NCI-H2029 (cell line): ENCODE measurements around the gene MPV17.
"Not testable (repeated sequence)": the region's sequence is repeated elsewhere in the genome, so short reads cannot be mapped to it uniquely, and the experiment has no call there.

Source experiments
- DNase-seq: peaks from one replicate; lab custom pipeline; 2025; lab: John Stamatoyannopoulos, UW

MPV17 gene

GRCh38 chr2:27322766-27323595, at the start of gene MPV17:
Gene MPV17, minus strand, starts transcription at chr2:27323097. Its CDS starts 580 bp downstream, at chr2:27322517.
- peak; percentile 89 for DNase-seq

DNA sequence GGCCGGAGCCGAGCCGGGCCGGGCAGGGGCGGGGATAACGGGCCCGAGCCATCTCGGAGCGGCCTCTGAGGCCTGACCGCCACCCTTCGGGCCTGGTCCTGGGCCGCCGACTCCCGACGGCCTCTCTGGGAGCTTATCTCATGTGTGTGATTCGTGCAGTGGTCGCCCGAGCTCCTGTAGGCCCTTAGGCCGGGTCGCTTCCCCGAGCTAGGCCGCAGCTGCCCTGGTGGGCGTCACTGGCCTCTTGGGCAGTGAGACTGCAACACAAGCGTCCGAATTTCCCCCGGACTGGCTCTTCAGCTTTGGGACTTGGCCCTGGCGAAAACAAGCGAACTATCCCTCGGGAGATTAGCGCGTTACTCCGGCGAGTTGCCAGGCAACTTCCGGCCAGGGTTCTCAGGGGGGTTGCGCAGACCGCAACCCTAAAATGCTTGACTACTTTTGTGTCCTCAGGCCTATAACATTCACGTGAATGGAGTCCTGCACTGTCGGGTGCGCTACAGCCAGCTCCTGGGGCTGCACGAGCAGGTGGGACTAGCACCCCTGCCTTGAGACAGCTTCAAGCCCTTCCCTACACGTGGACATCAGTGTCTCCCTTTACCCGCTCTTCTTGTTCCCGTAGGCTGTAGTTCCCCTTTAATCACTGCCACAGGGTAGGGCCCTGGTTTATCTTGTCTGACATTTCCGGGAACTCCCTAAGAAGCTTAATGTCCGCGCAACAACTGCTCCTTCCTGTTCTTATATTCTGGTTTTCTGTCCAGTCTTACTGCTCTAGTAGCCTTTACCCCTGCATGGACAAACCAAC, 48.1 kb upstream of the MPV17 start:
- DNase-seq, result no peak

GRCh38 chr2:27370026-27370815, 47.3 kb upstream of the MPV17 start, which contains the start of the genes EIF2B4 and SNX17:
Gene EIF2B4, minus strand, starts transcription at chr2:27370338. Its CDS starts 24 bp downstream, at chr2:27370314.
Gene SNX17, plus strand, starts transcription at chr2:27370616. Its CDS starts 128 bp downstream, at chr2:27370744.
- peak; percentile 96 for DNase-seq

- peak; percentile 43 for DNase-seq
These were observed 46.7 kb upstream of the MPV17 start for GRCh38 chr2:27369471-27370025.

- no peak for DNase-seq
These were observed 41.0 kb upstream of the MPV17 start for GRCh38 chr2:27363933-27364332.

DNA sequence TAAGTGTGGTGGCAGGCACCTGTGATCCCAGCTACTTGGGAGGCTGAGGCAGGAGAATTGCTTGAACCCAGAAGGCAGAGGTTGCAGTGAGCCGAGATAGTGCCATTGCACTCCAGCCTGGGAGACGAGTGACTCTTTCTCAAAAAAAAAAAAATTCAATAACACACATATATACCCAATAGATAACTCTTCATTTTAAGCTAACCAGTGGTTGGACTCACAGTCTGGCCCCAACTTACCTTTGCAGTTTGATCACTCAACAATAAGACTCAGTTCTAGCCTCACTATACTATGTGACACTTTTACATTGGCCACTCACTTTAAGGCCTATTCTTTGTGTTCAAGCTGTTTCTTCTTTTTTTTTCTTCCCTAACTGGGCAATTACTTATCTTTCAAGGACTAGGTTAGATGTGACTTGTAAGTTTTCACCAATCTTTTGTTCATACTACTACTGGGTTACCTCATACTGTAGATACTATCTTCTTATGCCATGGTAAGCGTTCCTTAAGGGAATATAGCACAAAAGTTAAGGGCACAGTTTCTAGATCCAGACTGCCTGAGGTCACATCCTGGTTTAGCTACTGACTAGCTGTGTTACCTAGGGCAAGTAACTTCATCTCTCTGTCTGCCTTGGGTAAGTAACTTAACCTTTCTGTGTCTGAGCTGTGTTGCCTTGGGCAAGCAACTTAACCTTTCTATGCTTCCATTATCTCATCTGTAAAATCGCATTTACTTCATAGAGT, 40.0 kb upstream of the MPV17 start:
- no peak for DNase-seq

DNA sequence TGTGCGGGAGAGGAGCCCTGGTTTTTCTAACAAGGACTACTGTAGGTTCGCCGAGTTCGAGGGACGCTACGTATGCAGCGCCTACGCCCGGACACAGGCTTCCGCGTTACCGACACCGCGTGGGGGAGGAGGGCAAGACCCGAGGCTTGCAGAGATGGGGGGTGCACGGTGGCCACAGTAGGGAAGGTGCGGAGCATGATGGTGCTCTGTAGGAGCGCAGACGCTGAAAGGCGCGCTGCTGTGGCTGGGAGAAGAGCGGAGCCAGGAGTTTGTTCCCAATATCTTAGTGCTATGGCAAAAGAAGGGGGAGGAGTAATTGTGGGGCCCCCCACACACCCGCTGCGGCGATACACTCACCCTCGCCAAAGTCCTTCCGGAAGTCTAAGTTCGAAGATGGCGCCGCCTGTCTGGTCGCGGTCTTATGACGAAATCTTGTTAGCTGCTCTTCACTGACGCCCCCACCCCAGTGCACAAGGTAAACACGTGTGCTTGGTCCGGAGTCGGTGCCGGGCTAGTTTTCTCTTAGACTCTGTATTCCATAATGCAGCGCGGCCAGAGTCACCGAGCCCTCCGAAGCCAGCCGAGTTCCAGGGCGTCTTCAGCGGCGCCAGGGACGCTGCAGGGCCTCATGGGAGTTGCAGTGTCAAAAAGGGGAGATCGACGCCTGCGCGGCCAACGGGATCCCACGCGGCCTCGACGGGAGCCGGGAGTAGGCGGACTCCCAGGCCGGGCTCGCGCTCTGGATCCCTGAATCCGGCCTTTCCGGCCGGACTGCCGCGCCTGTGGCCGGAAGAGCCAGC, 33.7 kb upstream of the MPV17 start, which contains the start of gene GTF3C2:
TSS of gene GTF3C2 (minus strand) at position 383 of the 800 bp plus-strand sequence. CDS start 13,210 bp downstream, outside the sequence.
- peak; percentile 88 for DNase-seq

DNA sequence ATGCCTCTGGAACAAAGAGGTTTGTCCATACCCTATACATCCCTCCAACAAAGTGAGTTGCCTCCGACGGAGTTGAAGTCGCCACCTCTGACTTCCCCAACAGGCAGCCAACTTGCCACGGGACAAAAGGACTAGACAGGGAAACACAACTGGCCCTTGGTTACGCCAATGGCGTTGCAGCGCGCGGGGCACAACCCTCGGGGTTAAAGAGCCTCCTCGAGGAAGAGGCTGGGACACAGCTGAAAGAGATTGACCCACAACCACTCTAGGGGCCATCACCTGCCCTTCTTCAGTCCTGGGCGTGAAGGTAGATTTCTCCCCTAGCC, 33.1 kb upstream of the MPV17 start:
- DNase-seq, result peak; percentile 29

DNA sequence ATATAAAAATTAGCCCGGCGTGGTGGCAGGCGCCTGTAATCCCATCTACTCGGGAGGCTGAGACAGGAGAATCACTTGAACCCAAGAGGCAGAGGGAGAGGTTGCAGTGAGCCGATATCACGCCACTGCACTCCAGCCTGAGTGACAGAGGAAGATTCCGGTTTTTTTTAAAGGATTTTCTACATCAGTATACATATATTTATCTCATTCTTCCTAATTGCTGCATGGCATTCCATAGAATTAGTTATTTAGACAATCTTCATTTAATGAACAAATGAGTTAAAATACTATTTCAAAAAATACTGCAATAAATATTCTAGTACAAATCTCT, 31.7 kb upstream of the MPV17 start:
- DNase-seq, result no peak

DNA sequence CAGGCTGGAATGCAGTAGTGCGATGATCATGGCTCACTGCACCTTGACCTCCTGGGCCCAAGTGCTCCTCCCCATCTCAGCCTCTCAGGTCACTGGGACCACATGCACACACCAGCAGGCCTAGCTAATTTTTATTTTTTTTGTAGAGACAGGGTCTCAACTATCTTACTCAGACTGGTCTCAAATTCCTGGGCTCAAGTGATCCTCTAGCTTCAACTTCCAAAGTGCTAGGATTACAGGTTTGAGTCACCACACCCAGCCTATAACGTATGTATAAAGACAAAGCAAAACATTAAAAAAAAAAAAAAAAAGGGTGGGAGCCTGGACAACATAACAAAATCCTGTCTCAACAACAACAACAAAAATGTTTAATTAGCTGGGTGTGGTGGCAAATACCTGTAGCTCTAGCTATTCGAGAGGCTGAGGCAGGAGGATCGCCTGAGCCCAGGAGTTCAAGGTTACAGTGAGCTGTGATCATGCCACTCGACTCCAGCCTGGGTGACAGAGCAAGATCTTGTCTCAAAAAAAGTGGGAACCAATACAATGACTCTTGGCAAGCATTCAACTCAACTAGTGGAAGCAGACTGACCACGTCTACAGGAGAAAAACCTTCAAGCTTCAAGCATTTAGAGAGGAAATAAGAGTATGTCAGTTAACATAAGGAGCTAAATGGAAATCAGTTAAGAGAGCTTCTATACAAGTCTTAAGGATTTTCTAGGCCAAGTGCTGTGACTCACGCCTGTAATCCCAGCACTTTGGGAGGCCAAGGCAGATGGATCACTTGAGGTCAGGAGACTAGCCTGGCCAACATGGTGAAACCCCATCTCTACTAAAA, 31.1 kb upstream of the MPV17 start:
- DNase-seq, result no peak

DNA sequence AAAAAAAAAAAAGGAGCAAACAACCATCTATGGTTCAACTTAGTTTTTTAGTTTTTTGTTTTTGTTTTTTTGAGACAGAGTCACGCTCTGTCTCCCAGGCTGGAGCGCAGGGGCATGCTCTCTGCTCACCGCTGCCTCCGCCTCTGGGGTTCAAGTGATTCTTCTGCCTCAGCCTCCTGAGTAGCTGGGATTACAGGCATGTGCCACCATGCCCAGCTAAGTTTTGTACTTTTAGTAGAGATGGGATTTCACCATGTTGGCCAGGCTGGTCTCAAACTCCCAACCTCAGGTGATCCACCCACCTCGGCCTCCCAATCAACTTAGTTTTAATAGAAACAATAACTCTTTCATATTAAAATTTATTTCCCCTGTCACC, 30.5 kb upstream of the MPV17 start:
- not testable (repeated sequence) for DNase-seq

DNA sequence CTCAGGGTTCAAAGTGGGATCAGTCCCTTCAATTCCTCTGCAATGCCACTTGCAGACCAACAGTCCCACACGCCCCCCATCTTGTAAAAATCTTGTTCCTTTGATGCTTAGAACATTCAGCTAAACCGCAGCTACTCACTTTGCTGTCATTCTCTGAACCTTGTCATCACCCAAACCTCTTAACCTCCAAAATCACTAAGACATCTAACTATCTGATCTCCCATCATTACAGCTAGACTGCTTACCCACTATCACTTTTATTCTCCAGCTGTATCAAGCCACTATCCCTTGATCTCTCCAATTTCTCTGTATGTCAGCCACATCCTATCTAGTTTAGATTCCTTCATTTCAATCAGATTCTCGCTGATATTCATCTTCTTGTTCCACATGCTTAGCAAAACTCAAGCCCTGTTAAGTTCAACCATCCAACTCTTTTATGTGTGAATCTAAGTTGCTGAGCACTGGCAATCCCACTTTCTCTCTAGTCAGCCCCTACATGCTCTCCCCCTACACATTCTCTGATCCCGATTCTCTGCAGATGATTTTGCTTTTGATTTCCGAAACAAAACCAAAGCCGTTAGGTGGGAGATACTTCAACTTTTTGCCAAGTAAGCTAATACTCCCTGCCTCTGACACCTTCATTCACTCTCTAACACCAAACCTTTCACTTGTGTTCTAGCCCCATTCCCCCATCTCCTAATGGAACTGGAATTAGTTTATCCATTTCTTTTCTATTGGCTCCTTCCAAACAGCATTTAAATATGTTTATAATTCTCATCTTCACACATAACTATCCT, 29.1 kb upstream of the MPV17 start:
- no peak for DNase-seq

DNA sequence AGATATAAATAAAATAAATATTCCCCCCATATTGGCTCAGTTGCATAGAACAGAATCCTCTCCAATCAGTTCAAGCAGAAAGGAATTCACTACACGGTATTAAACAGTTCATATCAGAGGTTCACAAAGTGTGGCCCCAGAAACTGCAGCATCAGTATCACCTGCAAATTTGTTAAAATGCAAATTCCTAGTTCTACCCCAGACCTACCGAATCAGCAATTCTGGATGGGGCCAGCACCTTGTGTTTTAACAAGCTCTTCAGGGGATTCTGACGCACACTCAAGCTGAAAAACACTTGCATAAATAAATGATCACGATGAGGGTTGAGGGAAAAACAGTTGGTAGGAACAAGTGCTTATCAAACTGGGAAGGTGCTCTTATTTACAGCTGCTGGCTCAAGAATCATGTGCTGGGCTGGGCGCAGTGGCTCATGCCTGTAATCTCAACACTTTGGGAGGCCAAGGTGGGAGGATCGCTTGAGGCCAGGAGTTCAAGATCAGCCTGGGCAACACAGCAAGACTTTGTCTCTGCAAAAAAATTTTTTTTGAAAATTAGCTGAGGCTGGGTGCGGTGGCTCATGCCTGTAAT, 27.3 kb upstream of the MPV17 start:
- DNase-seq, result no peak

- no peak for DNase-seq
These were observed 24.7 kb upstream of the MPV17 start for GRCh38 chr2:27347641-27348040.

DNA sequence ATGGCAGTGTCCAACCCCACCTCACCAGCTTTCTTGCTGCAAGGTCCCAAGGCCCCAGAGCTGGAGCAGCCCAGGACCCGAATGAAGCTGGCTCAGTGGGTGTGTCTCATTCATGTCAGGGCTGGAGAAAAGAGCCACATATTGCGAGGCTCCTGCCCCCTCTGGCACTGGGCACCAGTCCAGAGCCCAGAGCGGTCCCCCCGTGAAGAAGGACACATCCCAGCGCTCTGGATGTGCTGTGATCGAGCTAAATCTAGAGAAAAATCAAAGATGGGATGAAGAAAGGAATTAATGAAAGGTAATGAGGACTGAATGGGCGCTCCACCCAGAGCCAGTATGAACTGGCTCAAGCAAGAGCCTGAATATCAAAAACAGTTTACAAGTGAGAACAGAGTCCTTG, 13.3 kb upstream of the MPV17 start:
- no peak for DNase-seq

DNA sequence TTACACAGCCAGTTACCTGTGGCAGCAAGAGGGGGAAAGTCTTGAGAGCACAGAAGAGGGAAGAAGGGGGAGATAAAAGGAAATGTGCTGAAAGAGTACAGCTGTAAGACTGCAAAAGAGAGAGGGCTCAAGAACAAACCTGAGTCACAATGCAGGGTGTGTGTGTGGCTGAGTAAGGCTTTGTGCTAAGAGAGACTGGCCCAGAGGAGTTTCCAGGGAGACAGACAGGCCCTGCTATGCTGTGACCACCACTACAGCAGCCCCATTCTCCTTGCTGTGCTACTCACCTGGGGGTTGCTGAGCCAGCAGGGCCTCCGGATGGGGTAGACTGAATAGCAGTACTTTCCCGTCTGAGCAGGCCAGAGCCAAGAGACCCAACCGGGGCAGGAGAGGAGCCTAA, 12.4 kb upstream of the MPV17 start:
- no peak for DNase-seq

GRCh38 chr2:27324720-27325119, 1.8 kb upstream of the MPV17 start:
- DNase-seq, result no peak

GRCh38 chr2:27323596-27324285, 844 bp upstream of the MPV17 start:
- no peak for DNase-seq
